ENCODE measurements around the gene MAGI2.

- TF ChIP-seq POLR2AphosphoS5 (IDR thresholded peaks at IDR 0.05; ENCODE audit: low read depth, low read length) (no peak), CTCF (IDR thresholded peaks at IDR 0.05 in 2 of 3, conservative IDR thresholded peaks at IDR 0.05 in 1 of 3; ENCODE audit: borderline replicate concordance in 1 of 3, insufficient read depth in 1 of 3, low read depth in 2 of 3, low read length in 2 of 3) (no peak), EZH2 (IDR thresholded peaks at IDR 0.05) (no peak), SP1 (IDR thresholded peaks at IDR 0.05; ENCODE audit: low read depth) (no peak), POLR2A (IDR thresholded peaks at IDR 0.05; ENCODE audit: borderline replicate concordance, extremely low read depth, insufficient read depth, insufficient read length) (no peak), RAD21 (IDR thresholded peaks at IDR 0.05; ENCODE audit: low read depth) (no peak), TCF7L2 (IDR thresholded peaks at IDR 0.05; ENCODE audit: borderline replicate concordance, extremely low read depth, insufficient read depth, insufficient read length) (no peak), JUND (IDR thresholded peaks at IDR 0.05) (no peak), ZFX (IDR thresholded peaks at IDR 0.05) (no peak), MAX (IDR thresholded peaks at IDR 0.05) (no peak)
Measured at GRCh38 chr7:78476851-78477405, 976.5 kb downstream of the MAGI2 start.
